GM23338 (cell line): ENCODE measurements around the gene FMR1NB. TPM values are rescaled to one million over a fixed set of nuclear protein-coding genes. Genes with fewer than 3 reads are reported as not detected.

Experiments
- ATAC-seq: fragments of 200-7000 bp; cut with Tn5 transposase; 3 replicates; pipeline ENCODE4 v1.9.1; 2020
- DNase-seq: peaks from one replicate; pipeline ENCODE4 v3.0.0-alpha.2; 2015; ENCODE audit warnings: low spot score
- H2AFZ ChIP-seq: fragments of 200-600 bp; sonication (generic); 2 replicates; pipeline ENCODE4 v1.8.0; 2016; ENCODE audit warnings: antibody characterized with exemption, mild to moderate bottlenecking, moderate library complexity
- H3F3A ChIP-seq: fragments of 200-600 bp; sonication (generic); replicated peaks from 2 replicates; pipeline ENCODE4 v1.8.0; 2017; ENCODE audit warnings: antibody characterized with exemption, mixed run types, low read depth
- H3K27ac ChIP-seq: fragments of 200-600 bp; sonication (generic); 2 replicates; pipeline ENCODE4 v1.6.1; 2016; ENCODE audit warnings: low read depth
- H3K27me3 ChIP-seq: fragments of 200-600 bp; sonication (generic); 2 replicates; pipeline ENCODE4 v1.8.0; 2016; ENCODE audit warnings: mild to moderate bottlenecking, mixed run types, moderate library complexity; ENCODE audit not compliant: insufficient read depth
- H3K36me3 ChIP-seq: fragments of 200-600 bp; sonication (generic); 2 replicates; pipeline ENCODE4 v1.8.0; 2016; ENCODE audit warnings: mild to moderate bottlenecking; ENCODE audit not compliant: insufficient read depth
- H3K4me1 ChIP-seq: fragments of 200-600 bp; sonication (generic); 2 replicates; pipeline ENCODE4 v1.8.0; 2016; ENCODE audit warnings: mild to moderate bottlenecking, moderate library complexity; ENCODE audit not compliant: insufficient read depth
- H3K4me2 ChIP-seq: fragments of 200-600 bp; sonication (generic); 2 replicates; pipeline ENCODE4 v1.7.1; 2017; ENCODE audit warnings: mixed run types
- H3K4me3 ChIP-seq: fragments of 200-600 bp; sonication (generic); 2 replicates; pipeline ENCODE4 v1.6.1; 2016; ENCODE audit warnings: mixed run types
- H3K79me2 ChIP-seq: fragments of 200-600 bp; sonication (generic); replicated peaks from 2 replicates; pipeline ENCODE4 v1.8.0; 2017; ENCODE audit warnings: mild to moderate bottlenecking; ENCODE audit not compliant: insufficient read depth
- H3K9me2 ChIP-seq: fragments of 200-600 bp; sonication (generic); 2 replicates; pipeline ENCODE4 v1.8.0; 2017; ENCODE audit not compliant: insufficient read depth
- H4K20me1 ChIP-seq: fragments of 200-600 bp; sonication (generic); replicated peaks from 2 replicates; pipeline ENCODE4 v1.8.0; 2017; ENCODE audit warnings: mild to moderate bottlenecking; ENCODE audit not compliant: insufficient read depth
- H3K27ac Mint-ChIP-seq: 2 replicates; pipeline ENCODE4 v1.8.0; 2020; ENCODE audit warnings: inconsistent platforms, mild to moderate bottlenecking, moderate library complexity, mixed read lengths
- H3K27me3 Mint-ChIP-seq: 3 replicates; pipeline ENCODE4 v1.8.0; 2022; ENCODE audit warnings: low read depth, mild to moderate bottlenecking, moderate library complexity, mixed read lengths, inconsistent platforms; ENCODE audit not compliant: insufficient read depth, poor library complexity
- H3K36me3 Mint-ChIP-seq: 3 replicates; pipeline ENCODE4 v1.8.0; 2021; ENCODE audit warnings: low read depth, mild to moderate bottlenecking, inconsistent platforms, moderate library complexity, mixed read lengths
- H3K4me1 Mint-ChIP-seq: 3 replicates; pipeline ENCODE4 v1.8.0; 2020; ENCODE audit warnings: mild to moderate bottlenecking, inconsistent platforms, mixed read lengths
- H3K4me3 Mint-ChIP-seq: 3 replicates; pipeline ENCODE4 v1.8.0; 2021; ENCODE audit warnings: moderate library complexity, mild to moderate bottlenecking, inconsistent platforms, mixed read lengths
- H3K9me3 Mint-ChIP-seq: 3 replicates; pipeline ENCODE4 v1.8.0; 2020; ENCODE audit warnings: moderate library complexity, mild to moderate bottlenecking, inconsistent platforms, mixed read lengths
- EZH2 ChIP-seq: fragments of 200-600 bp; sonication (generic); IDR thresholded peaks from one replicate; pipeline ENCODE4 v1.8.0; 2017; ENCODE audit warnings: antibody characterized with exemption, mild to moderate bottlenecking, low read depth; ENCODE audit not compliant: unreplicated experiment
- EZH2phosphoT487 ChIP-seq: fragments of 200-600 bp; sonication (generic); IDR thresholded peaks from one replicate; pipeline ENCODE4 v1.8.1; 2018; ENCODE audit warnings: antibody characterized with exemption; ENCODE audit not compliant: unreplicated experiment
- JUNB ChIP-seq: IDR thresholded peaks from one replicate; pipeline ENCODE4 v1.6.1; 2016; ENCODE audit warnings: antibody characterized with exemption; ENCODE audit not compliant: unreplicated experiment
- NANOG ChIP-seq: IDR thresholded peaks from 2 replicates; pipeline ENCODE4 v1.6.1; 2016; ENCODE audit warnings: antibody characterized with exemption, borderline replicate concordance
- POLR2AphosphoS5 ChIP-seq: IDR thresholded peaks from 2 replicates; pipeline ENCODE4 v1.6.1; 2016; ENCODE audit warnings: antibody characterized with exemption, low read depth
- ZNF114 ChIP-seq: fragments of 250-450 bp; sonication (Bioruptor Pico); IDR thresholded peaks from 2 replicates; pipeline ENCODE4 v1.5.0; 2020; ENCODE audit warnings: mild to moderate bottlenecking, moderate library complexity
- ZNF331 ChIP-seq: fragments of 250-450 bp; sonication (Bioruptor Pico); IDR thresholded peaks from 2 replicates; pipeline ENCODE4 v1.5.0; 2020; ENCODE audit warnings: low read depth, mild to moderate bottlenecking, moderate library complexity
- ZNF462 ChIP-seq: fragments of 250-450 bp; sonication (Bioruptor Pico); IDR thresholded peaks from 2 replicates; pipeline ENCODE4 v1.5.0; 2020; ENCODE audit warnings: mild to moderate bottlenecking, moderate library complexity
- polyA plus RNA-seq: library from polyadenylated mRNA; unstranded; fragments of >200 nt; fragmentation: Nextera tagmentation; extraction: Ambion mirVana; gene quantifications from 2 replicates; pipeline ENCODE4 v1.2.1, GENCODE V29; 2016
- total RNA-seq: library from RNA; depleted of rRNA; stranded (reverse); fragments of >200 nt; shearing (Covaris generic); gene quantifications from 2 replicates; pipeline ENCODE4 v1.2.3, GENCODE V29; 2014
- TF ChIP-seq, protein P1 (sequence below): IDR thresholded peaks from one replicate; pipeline ENCODE4 v1.6.1; 2018; ENCODE audit warnings: antibody characterized with exemption; ENCODE audit not compliant: unreplicated experiment

The FMR1NB gene
- total and polyA plus RNA-seq, 2 experiments from 2014 or later: not detected

DNA sequence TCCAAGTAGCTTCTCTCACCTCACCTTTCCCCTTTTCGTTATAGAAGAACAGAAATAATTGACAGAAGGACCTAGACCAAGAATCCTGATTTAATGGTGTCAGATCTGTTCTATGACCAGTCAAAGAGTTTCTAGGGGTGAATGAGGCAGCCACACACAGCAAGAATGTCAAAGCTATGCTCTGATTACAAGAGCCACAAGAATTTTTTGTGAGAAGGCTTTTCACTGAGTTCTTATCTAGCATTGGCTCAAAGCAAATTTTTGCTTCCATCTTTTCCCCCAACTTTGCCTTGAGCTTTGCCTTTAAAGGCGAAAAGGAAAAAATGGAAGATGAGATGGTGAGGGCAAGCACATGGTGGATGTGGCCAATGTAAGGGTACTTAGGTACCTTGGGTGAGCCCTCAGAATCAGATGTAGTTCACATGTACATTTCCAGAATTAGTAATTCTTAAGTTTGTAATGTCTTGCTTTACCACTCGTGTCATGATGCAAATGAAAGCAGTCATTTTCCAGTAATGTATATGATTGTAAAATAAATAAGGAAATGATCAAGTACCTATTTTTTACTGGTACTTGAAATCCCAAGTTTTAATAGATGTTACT, 45.9 kb upstream of the FMR1NB start (continued):
- TF ChIP-seq ZNF462 (CRISPR knock-in tag) (no peak), ZNF331 (CRISPR knock-in tag) (no peak), POLR2AphosphoS5 (no peak)
- TF ChIP-seq, protein P1, sequence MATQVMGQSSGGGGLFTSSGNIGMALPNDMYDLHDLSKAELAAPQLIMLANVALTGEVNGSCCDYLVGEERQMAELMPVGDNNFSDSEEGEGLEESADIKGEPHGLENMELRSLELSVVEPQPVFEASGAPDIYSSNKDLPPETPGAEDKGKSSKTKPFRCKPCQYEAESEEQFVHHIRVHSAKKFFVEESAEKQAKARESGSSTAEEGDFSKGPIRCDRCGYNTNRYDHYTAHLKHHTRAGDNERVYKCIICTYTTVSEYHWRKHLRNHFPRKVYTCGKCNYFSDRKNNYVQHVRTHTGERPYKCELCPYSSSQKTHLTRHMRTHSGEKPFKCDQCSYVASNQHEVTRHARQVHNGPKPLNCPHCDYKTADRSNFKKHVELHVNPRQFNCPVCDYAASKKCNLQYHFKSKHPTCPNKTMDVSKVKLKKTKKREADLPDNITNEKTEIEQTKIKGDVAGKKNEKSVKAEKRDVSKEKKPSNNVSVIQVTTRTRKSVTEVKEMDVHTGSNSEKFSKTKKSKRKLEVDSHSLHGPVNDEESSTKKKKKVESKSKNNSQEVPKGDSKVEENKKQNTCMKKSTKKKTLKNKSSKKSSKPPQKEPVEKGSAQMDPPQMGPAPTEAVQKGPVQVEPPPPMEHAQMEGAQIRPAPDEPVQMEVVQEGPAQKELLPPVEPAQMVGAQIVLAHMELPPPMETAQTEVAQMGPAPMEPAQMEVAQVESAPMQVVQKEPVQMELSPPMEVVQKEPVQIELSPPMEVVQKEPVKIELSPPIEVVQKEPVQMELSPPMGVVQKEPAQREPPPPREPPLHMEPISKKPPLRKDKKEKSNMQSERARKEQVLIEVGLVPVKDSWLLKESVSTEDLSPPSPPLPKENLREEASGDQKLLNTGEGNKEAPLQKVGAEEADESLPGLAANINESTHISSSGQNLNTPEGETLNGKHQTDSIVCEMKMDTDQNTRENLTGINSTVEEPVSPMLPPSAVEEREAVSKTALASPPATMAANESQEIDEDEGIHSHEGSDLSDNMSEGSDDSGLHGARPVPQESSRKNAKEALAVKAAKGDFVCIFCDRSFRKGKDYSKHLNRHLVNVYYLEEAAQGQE: no peak

DNA sequence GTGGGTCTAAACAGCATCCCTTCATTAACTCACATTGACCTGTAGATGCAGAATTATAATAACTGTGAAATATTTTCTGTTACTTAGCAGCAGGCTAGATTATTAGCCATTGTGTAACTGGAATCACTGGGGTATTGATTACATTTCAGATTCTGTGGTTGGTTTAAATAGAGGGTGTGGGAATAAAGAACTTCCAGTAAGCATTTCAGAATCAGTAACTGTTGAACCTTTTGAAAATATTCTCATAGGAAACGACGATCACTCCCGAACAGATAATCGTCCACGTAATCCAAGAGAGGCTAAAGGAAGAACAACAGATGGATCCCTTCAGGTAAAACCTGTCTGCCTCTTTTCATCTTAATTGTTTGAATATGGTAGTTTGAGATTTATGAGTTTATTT, 35.9 kb upstream of the FMR1NB start:
- Mint-ChIP-seq H3K27ac (no peak overlapping the region), H3K4me1 (no peaks in the 10 kb centered on the region), H3K27me3 (no peaks in the 10 kb centered on the region), H3K36me3 (peaks cover 48% of the 10 kb centered on the region), H3K4me3 (no peak overlapping the region), H3K9me3 (no peaks in the 10 kb centered on the region)
- H3K9me2 ChIP-seq: no peaks in the 10 kb centered on the region
- H3F3A ChIP-seq: no peaks in the 10 kb centered on the region
- H3K27me3 ChIP-seq: no peaks in the 10 kb centered on the region
- peaks cover 15% of the 10 kb centered on the region; the same call in 1 of the 2 replicates for H3K36me3 ChIP-seq
- H4K20me1 ChIP-seq: 0 out of 2 replicates have a peak, but pooled peaks cover 3% of the 10 kb centered on the region
- ATAC-seq (no peak), DNase-seq (no peak)
- H3K4me1 ChIP-seq: no peaks in the 10 kb centered on the region
- H3K4me2 ChIP-seq: no peak overlapping the region
- no peak overlapping the region for H3K4me3 ChIP-seq
- no peaks in the 10 kb centered on the region for H3K79me2 ChIP-seq
- no peak overlapping the region for H3K27ac ChIP-seq
- no peak overlapping the region for H2AFZ ChIP-seq
- TF ChIP-seq, protein P1: no peak
- TF ChIP-seq ZNF114 (CRISPR knock-in tag): no peak
- no peak for TF ChIP-seq JUNB
- no peak for TF ChIP-seq NANOG
- no peak for TF ChIP-seq EZH2
- TF ChIP-seq EZH2phosphoT487: no peak
